GM21515 (cell line): Measurements from ENCODE around the gene TRIP6.

Experiments used
- ATAC-seq: cut with Tn5 transposase; IDR thresholded peaks from one replicate; pipeline ENCODE4 v1.9.1; 2021; ENCODE audit not compliant: unreplicated experiment

Gene TRIP6

GRCh38 chr7:100867040-100867775, at the start of gene TRIP6:
TRIP6 (plus strand) TSS chr7:100867387; CDS start chr7:100867498, 111 bp downstream.
- no peak for ATAC-seq

GRCh38 chr7:100818366-100818765, 48.8 kb upstream of the TRIP6 start:
- no peak for ATAC-seq

GRCh38 chr7:100818825-100819224, 48.4 kb upstream of the TRIP6 start:
- ATAC-seq = no peak

GRCh38 chr7:100819586-100819985, 47.6 kb upstream of the TRIP6 start:
- ATAC-seq = no peak

GRCh38 chr7:100822236-100823139, 44.7 kb upstream of the TRIP6 start:
- ATAC-seq = no peak

GRCh38 chr7:100823140-100823525, 44.1 kb upstream of the TRIP6 start:
- ATAC-seq = no peak

- ATAC-seq = no peak
Measured at GRCh38 chr7:100823534-100823933, 43.7 kb upstream of the TRIP6 start.

- no peak for ATAC-seq
Measured at GRCh38 chr7:100824499-100825214, 42.5 kb upstream of the TRIP6 start.

GRCh38 chr7:100825215-100825671, 41.9 kb upstream of the TRIP6 start:
- ATAC-seq = no peak

- ATAC-seq = no peak
Measured at GRCh38 chr7:100825751-100826513, 41.3 kb upstream of the TRIP6 start.

GRCh38 chr7:100826514-100827329, 40.5 kb upstream of the TRIP6 start:
- no peak for ATAC-seq

- ATAC-seq = no peak
Measured at GRCh38 chr7:100827330-100828226, 39.6 kb upstream of the TRIP6 start, which contains the start of gene EPHB4. EPHB4 (minus strand) TSS chr7:100827523; CDS start chr7:100827030, 493 bp downstream.

- ATAC-seq = no peak
Measured at GRCh38 chr7:100829150-100829716, 38.0 kb upstream of the TRIP6 start.

- no peak for ATAC-seq
Measured at GRCh38 chr7:100830396-100830795, 36.8 kb upstream of the TRIP6 start.

GRCh38 chr7:100832281-100832633, 34.9 kb upstream of the TRIP6 start:
- no peak for ATAC-seq

- ATAC-seq = no peak
Measured at GRCh38 chr7:100835903-100836811, 31.0 kb upstream of the TRIP6 start.

GRCh38 chr7:100836812-100837098, 30.4 kb upstream of the TRIP6 start:
- ATAC-seq = no peak
